EH (cell line): Measurements from ENCODE around the gene CHST15.

Experiments used
- DNase-seq: peaks from one replicate; pipeline ENCODE4 v3.0.0-alpha.2; 2015; ENCODE audit warnings: low read depth

CHST15 gene

DNA sequence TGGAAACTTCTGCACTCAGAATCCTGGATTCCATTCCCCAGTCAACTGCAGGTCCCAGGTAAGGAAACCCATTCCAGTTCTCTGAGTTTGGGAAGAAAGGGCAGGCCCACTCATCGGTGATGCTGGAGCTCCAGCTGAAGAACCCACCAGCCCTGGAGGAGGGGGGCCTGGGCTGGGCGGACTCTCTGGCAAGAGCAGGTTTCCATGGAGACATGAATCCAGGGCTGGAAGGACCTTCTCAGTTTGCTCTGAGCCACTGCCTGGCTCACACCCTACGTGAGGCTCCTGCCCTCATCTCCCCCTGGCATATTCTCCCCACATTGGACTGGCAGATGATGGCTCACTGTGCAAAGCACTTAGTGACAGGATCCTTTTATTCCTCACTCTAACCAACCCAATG, 128.4 kb downstream of the CHST15 start:
- DNase-seq: no peak

DNA sequence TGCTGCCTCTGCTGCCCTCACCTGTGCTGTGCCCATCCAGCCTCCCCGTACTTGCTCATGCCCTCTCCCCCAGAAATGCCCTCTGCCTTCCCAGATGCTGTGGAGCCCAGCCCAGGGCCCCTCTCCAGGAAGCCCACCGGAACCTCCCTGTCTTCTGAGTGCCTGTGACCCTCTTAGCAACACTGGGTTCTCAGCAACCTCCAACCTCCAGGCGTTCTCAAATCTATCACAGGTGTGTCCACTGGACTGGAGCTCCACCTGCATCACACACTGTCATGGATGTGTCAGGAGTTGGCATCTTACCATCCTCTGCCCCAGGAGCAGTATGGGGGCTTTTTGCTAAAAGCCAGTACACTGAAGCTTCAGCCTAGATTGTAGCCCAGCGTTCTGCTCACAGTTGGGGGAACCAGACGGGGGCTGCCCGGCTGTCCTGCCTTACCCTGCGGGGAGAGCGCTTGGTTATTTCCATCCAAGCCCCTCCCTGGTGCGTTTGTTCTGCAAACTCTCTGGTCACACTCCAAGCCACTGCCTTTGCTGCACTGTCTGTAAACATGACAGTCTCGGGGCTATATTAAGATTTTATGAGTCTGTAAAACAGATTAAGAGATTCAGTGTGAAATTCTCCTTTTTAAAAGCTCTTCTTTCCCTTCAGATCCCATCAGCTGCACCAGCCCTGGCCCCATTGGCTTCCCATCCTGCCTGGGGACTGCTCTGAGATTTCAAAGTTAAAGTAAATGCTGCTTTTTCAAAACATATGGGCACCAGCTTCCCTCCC, 130.5 kb downstream of the CHST15 start:
- peak; percentile 14 for DNase-seq

DNA sequence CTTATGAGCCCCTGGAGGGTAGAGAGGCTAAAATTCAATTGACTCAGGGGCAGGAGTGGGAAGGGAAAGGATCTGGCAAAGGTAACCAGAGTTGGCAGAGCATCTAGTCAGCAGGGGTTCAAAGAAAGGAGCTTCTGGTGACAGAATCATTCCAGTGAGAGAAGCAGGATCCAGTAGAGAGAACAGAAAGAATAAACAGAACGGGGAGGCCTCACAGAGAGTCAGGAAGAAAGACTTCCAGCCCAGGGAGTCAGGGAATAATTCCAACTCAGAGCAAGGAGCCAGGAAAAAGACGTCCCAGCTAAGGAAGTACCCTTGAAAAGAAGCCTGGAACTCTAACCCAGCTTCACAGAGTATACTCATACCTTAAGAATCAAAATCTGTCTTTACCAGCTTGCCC, 135.2 kb downstream of the CHST15 start:
- DNase-seq: no peak
